Stomach (tissue), 9 donors: Measurements from ENCODE around the gene PLEKHG2. TPM values are rescaled to one million over a fixed set of nuclear protein-coding genes. Genes with fewer than 3 reads are reported as not detected.

ENCODE experiments used
- DNase-seq, 2 donors: peaks; one replicate each; pipeline versions ENCODE4 v3.0.0 to v3.0.0-alpha.2; 2013 to 2019
- H3K27ac ChIP-seq, 5 donors: fragments of 200-600 bp in 4 of 5; sonication (generic) in 4 of 5; one replicate each; pipeline ENCODE4 v1.5.1; 2013 to 2019; ENCODE audit warnings: mild to moderate bottlenecking in 1 of 5, moderate library complexity in 1 of 5
- H3K27me3 ChIP-seq, 3 donors: fragments of 200-600 bp; sonication (generic); one replicate each; pipeline ENCODE4 v1.5.1; 2017 to 2019; ENCODE audit warnings: mixed run types in 1 of 3
- H3K36me3 ChIP-seq, 4 donors: fragments of 200-600 bp; sonication (generic); 1 replicate in 3 of 4; 2 replicates in 1 of 4; pipeline ENCODE4 v1.5.1; 2016 to 2019
- H3K4me1 ChIP-seq, 4 donors: fragments of 200-600 bp; sonication (generic); one replicate each; pipeline ENCODE4 v1.5.1; 2016 to 2019
- H3K4me3 ChIP-seq, 4 donors: fragments of 200-600 bp; sonication (generic) in 3 of 4; one replicate each; pipeline ENCODE4 v1.5.1; 2016 to 2019; ENCODE audit warnings: mild to moderate bottlenecking in 1 of 4
- H3K9me3 ChIP-seq, 4 donors: fragments of 200-600 bp; sonication (generic); one replicate each; pipeline ENCODE4 v1.5.1; 2016 to 2019
- EP300 ChIP-seq: sonication (generic); formaldehyde crosslinking; IDR thresholded peaks from one replicate; pipeline ENCODE4 v1.6.1; 2017; ENCODE audit warnings: antibody characterized with exemption
- POLR2A ChIP-seq, 4 donors: fragments of 450-650 bp; IDR thresholded peaks; one replicate each; pipeline ENCODE4 v1.6.1; 2016; ENCODE audit warnings: antibody characterized with exemption in 4 of 4, control low read depth in 2 of 4, mild to moderate bottlenecking in 1 of 4, moderate library complexity in 1 of 4
- POLR2AphosphoS5 ChIP-seq, 3 donors: sonication (generic); formaldehyde crosslinking; IDR thresholded peaks; one replicate each; pipeline ENCODE4 v1.6.1; 2016; ENCODE audit warnings: antibody characterized with exemption in 3 of 3
- WGBS, 5 donors: extraction: QIAGEN DNeasy Blood & Tissue Kit in 3 of 5; methylation state at CpG; one replicate each; pipeline versions ENCODE4 v1.1.5 to v1.1.7; 2013 to 2018; 5-methylcytosine and 5-hydroxymethylcytosine counted together
- intact Hi-C: fragments of 100-400 bp; cut with DNase I; formaldehyde crosslinking; loops from one replicate; pipeline ENCODE4 v1.15.1; 2023; ENCODE audit warnings: low total_unique reads
- polyA plus RNA-seq, 3 donors: library from polyadenylated mRNA; stranded (reverse); fragments of 200-250 nt; gene quantifications; one replicate each; pipeline ENCODE4 v1.2.3, GENCODE V29; 2013
- total RNA-seq, 5 donors: library from RNA; depleted of rRNA; stranded (reverse); fragments of >200 nt; gene quantifications; one replicate each; pipeline versions ENCODE4 v1.1.0 to v1.2.3, GENCODE V29; 2014 to 2016
- TF ChIP-seq, protein P1 (sequence below), 7 experiments: fragments of 450-650 bp in 4 of 7; fragments of 200-600 bp in 3 of 7; sonication (generic) in 3 of 7; IDR thresholded peaks; one replicate each; pipeline ENCODE4 v1.5.1; 2016 to 2019; ENCODE audit warnings: antibody characterized with exemption in 7 of 7, control low read depth in 2 of 7, mild to moderate bottlenecking in 1 of 7
- donor health status: healthy with polysubstance abuse.
- donor health status: Bipolar disorder and iron deficiency.
- donor health status: healthy.

Gene PLEKHG2
- total and polyA plus RNA-seq, 8 donors, result 1.4 to 20.2 (median 7.2) TPM

DNA sequence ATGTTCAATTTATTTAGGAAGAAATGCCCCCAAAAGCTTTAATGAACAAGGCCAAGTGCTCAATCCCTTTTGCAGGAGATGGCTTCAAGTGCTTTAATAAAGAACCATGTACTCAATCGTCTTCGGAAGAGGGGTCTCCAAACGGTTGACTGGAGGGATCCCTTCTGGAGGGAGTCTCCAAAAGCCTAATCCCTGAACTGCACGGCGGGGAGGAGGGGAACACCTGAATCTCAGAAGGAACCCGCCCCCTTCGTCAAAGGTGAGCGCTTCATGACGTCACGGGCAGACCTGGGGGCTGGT lies 22.1 kb upstream of the PLEKHG2 start:
- intact Hi-C loops, result no loop called here

DNA sequence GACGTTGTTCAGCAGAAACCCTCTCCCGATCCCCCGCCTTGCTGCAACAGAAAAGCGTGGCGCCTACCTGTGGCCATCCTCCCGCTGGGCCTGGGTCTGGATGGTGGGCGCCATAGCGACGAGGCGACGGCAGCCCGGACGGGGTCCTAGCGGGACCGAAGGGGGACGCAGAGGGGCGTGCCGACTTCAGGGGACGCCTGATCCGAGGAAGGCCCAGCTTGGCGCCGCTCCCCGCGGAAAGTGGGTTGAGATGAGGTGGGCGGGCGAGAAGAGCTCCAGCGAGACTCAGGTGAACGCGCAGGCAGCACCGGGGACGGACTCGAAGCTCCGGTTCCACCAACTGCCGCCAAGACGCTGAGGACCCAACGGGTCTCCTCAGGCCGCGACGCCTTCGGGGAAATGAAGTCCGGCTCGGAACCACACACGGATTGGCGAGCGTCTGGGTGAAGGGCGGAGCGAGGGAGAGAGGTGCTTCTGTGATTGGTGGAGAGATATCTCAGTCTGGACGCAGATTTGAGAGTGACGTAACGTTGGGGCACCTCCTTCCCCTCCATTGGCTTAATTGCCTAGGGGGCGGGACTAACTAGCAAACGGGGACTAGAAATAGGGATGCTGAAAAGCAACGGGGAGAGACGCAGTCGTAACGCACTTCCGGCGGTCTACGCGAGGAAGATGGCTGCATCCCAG lies 21.6 kb upstream of the PLEKHG2 start, which contains the start of the genes MED29 and PAF1:
MED29 (plus strand) TSS at position 628 of the 687 bp plus-strand sequence; CDS start at position 673, 45 bp downstream.
PAF1 (minus strand) TSS at position 356 of the 687 bp plus-strand sequence; CDS start at position 114, 242 bp downstream.
- intact Hi-C loops, result no loop called here
- peak within 1 kb of the TSS; percentile 88 to 97 (median 94) for H3K4me3 ChIP-seq
- no peaks in the 10 kb centered on the region for H3K27me3 ChIP-seq
- TF ChIP-seq POLR2A (IDR thresholded peaks at IDR 0.05) (peak in 2 of 4 donors; percentile 42 to 82), EP300 (no peak), POLR2AphosphoS5 (IDR thresholded peaks at IDR 0.05) (peak; percentile 73 to 99 (median 97))
- TF ChIP-seq, protein P1, sequence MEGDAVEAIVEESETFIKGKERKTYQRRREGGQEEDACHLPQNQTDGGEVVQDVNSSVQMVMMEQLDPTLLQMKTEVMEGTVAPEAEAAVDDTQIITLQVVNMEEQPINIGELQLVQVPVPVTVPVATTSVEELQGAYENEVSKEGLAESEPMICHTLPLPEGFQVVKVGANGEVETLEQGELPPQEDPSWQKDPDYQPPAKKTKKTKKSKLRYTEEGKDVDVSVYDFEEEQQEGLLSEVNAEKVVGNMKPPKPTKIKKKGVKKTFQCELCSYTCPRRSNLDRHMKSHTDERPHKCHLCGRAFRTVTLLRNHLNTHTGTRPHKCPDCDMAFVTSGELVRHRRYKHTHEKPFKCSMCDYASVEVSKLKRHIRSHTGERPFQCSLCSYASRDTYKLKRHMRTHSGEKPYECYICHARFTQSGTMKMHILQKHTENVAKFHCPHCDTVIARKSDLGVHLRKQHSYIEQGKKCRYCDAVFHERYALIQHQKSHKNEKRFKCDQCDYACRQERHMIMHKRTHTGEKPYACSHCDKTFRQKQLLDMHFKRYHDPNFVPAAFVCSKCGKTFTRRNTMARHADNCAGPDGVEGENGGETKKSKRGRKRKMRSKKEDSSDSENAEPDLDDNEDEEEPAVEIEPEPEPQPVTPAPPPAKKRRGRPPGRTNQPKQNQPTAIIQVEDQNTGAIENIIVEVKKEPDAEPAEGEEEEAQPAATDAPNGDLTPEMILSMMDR (IDR thresholded peaks at IDR 0.05), result no peak
- peak within 1 kb of the TSS; percentile 98 to 100 (median 99) for H3K27ac ChIP-seq
- peaks cover 16 to 52% (median 36%) of the 10 kb centered on the region in 4 donors for H3K4me1 ChIP-seq
- peak; percentile 97 to 100 for DNase-seq
- 0 to 1% (median 0%) methylated on average over 53 to 60 of the region's 60 CpGs for WGBS, 5 donors
- H3K36me3 ChIP-seq, result peaks cover 49 to 68% (median 66%) of the 10 kb centered on the region in 4 donors
- H3K9me3 ChIP-seq, result no peaks in the 10 kb centered on the region

More for the DNA sequence above, 22.1 kb upstream of the PLEKHG2 start:
- DNase-seq, result peak in 1 of 2 donors; percentile 75
- peaks cover 16 to 52% (median 36%) of the 10 kb centered on the region in 4 donors for H3K4me1 ChIP-seq
- H3K36me3 ChIP-seq, result peaks cover 53 to 68% (median 66%) of the 10 kb centered on the region in 4 donors
- TF ChIP-seq, protein P1 (IDR thresholded peaks at IDR 0.05), result no peak
- TF ChIP-seq EP300 (no peak), POLR2A (IDR thresholded peaks at IDR 0.05) (no peak), POLR2AphosphoS5 (IDR thresholded peaks at IDR 0.05) (no peak)
- WGBS, 5 donors, result 0 to 5% (median 1%) methylated on average over 10 of the region's 10 CpGs
- no peaks in the 10 kb centered on the region for H3K27me3 ChIP-seq
- H3K9me3 ChIP-seq, result no peaks in the 10 kb centered on the region
- peak overlapping the region; percentile 98 to 100 (median 99) for H3K27ac ChIP-seq
- H3K4me3 ChIP-seq, result peak overlapping the region; percentile 88 to 97 (median 94)

DNA sequence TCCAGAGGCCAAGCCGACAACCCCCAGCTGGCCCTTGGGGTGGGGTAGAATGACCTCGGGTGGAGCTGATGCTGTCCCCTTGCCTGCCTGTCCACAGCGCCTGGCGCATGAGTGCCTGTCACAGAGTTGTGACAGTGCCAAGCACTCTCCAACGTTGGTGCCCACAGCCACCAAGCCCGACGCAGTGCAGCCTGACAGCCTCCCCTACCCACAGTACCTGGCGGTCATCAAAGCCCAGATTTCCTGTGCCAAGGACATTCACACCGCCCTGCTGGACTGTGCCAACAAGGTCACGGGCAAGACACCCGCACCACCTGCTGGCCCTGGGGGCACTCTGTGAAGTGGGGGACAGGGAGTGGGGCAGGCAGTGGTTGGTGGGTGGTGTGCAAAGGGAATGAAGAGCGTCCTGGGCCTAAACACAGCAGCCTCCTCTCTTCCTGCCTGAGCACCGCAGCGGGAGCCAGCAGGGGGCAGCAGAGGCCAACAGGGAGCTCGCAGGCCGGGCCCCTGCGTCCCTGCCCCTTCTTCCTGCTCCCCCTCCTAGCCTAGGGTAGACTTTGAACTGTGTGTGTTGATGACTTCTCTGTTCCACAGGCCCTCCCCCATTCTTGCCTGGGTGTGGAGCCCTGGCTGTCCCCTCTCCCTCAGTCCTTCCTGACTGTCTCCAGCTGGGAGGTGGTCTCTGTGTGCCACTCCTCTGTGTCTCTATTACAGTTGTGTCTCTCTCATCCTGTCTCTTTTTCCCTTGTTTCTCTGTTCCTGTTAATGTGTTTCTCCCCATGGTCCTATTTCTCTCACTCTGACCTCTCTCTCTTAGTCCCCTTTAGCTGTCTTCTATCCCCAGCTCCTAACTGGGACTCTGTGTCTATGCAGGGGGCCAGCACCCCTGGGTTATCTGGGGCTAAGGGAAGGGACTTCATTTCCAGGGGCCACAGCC lies 14.8 kb upstream of the PLEKHG2 start:
- 17 to 26% (median 19%) methylated on average over 14 to 17 of the region's 17 CpGs for whole genome bisulfite sequencing, 5 donors
- TF ChIP-seq POLR2AphosphoS5 (IDR thresholded peaks at IDR 0.05) (peak; percentile 63 to 94 (median 78)), EP300 (no peak)
- TF ChIP-seq, protein P1 (IDR thresholded peaks at IDR 0.05), result peak in 6 of 7 experiments; percentile 25 to 99 (median 98)
- H3K4me1 ChIP-seq, result peaks cover 37 to 72% (median 48%) of the 10 kb centered on the region in 4 donors
- H3K4me3 ChIP-seq, result peak overlapping the region in 1 of 4 donors; percentile 24
- H3K9me3 ChIP-seq, result no peaks in the 10 kb centered on the region
- intact Hi-C loops, result no loop called here
- peak overlapping the region; percentile 84 to 100 (median 98) for H3K27ac ChIP-seq
- DNase-seq, result peak; percentile 96
- peaks cover 17 to 43% (median 39%) of the 10 kb centered on the region in 4 donors for H3K36me3 ChIP-seq
- H3K27me3 ChIP-seq, result no peaks in the 10 kb centered on the region

DNA sequence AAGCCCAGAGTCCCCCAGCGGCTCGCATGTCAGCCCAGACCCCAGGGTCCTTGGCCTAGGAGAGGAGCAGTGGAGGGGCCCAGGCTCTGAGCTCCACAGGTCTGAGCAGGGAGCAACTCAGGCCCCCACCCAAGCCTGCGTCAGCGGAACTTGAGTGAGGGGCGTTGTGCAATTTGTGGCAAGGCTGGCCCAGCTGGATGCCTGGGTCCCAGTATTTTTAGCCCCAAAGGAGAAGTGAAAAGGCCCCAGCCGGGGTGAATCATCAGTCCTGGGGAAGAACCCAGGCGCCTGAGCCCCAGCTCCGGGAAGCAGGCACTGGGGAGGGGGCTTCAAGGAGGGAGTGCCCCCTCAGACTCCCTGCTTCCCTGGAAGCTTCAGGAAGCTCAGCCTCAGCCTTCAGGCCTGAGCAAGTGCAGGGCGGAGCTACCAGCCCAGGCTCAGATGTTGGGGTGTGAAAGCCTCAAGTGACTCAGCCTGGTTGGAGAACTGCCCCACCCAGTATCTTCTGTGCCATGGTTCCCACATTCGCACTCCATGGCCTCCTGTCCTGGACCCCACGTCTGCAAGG lies 14.1 kb upstream of the PLEKHG2 start:
- WGBS, 5 donors, result 49 to 71% (median 66%) methylated on average over 6 to 11 of the region's 11 CpGs
- intact Hi-C loops, result no loop called here
- DNase-seq, result peak; percentile 73 to 83
- Histone ChIP-seq H3K9me3 (no peaks in the 10 kb centered on the region), H3K4me1 (peaks cover 36 to 72% (median 50%) of the 10 kb centered on the region in 4 donors), H3K4me3 (peak overlapping the region in 1 of 4 donors; percentile 24), H3K27me3 (no peaks in the 10 kb centered on the region), H3K36me3 (peaks cover 14 to 39% (median 36%) of the 10 kb centered on the region in 4 donors), H3K27ac (peak overlapping the region; percentile 84 to 100 (median 98))
- TF ChIP-seq POLR2A (IDR thresholded peaks at IDR 0.05), result no peak
- TF ChIP-seq POLR2AphosphoS5 (IDR thresholded peaks at IDR 0.05), result peak in 2 of 3 donors; percentile 66 to 69
